ENCODE results near the gene SLC10A1.

GRCh38 chr14:69775012-69775411, 22.0 kb downstream of the SLC10A1 start:
- no peak for TF ChIP-seq GATA3 (IDR thresholded peaks at IDR 0.05; ENCODE audit: low read depth, low read length)
- TF ChIP-seq GATA2 (IDR thresholded peaks at IDR 0.05; ENCODE audit: low read depth, low read length), result no peak

Data from SH-SY5Y (cell line).